Measurements from ENCODE around the gene OR2T27.

DNA sequence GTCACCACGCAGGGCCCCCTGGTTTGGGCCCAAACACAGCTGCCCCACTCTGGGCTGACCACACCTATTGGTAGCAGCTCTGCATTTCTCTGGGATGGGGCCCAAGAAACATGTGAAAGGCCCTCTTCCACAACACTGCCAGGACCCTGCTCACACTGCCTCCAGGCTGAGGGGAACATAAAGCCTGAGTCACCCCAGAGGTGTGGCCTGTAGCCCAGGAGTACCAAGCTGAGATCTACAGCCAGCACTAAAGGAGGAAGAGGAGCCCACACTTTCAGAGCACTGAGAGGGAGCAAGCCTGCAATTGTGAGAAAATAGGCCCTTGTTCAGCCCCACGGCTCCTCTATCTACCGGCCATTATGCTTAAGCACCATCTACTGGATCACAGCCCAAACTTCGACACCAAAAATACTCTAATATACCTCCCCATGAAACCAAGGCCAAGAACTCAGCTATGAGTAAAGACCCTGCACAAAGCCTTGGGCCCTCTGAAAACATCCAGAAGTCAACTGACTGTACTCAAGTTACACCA is 43.4 kb downstream of the OR2T27 start:
- TF ChIP-seq, protein P1, sequence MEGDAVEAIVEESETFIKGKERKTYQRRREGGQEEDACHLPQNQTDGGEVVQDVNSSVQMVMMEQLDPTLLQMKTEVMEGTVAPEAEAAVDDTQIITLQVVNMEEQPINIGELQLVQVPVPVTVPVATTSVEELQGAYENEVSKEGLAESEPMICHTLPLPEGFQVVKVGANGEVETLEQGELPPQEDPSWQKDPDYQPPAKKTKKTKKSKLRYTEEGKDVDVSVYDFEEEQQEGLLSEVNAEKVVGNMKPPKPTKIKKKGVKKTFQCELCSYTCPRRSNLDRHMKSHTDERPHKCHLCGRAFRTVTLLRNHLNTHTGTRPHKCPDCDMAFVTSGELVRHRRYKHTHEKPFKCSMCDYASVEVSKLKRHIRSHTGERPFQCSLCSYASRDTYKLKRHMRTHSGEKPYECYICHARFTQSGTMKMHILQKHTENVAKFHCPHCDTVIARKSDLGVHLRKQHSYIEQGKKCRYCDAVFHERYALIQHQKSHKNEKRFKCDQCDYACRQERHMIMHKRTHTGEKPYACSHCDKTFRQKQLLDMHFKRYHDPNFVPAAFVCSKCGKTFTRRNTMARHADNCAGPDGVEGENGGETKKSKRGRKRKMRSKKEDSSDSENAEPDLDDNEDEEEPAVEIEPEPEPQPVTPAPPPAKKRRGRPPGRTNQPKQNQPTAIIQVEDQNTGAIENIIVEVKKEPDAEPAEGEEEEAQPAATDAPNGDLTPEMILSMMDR (IDR thresholded peaks at IDR 0.05; ENCODE audit: insufficient read depth, low read length), result no peak
- TF ChIP-seq POLR2AphosphoS5 (IDR thresholded peaks at IDR 0.05; ENCODE audit: low read depth) (no peak), GABPA (IDR thresholded peaks at IDR 0.05; ENCODE audit: low read depth) (no peak)
- TF ChIP-seq, protein P2, sequence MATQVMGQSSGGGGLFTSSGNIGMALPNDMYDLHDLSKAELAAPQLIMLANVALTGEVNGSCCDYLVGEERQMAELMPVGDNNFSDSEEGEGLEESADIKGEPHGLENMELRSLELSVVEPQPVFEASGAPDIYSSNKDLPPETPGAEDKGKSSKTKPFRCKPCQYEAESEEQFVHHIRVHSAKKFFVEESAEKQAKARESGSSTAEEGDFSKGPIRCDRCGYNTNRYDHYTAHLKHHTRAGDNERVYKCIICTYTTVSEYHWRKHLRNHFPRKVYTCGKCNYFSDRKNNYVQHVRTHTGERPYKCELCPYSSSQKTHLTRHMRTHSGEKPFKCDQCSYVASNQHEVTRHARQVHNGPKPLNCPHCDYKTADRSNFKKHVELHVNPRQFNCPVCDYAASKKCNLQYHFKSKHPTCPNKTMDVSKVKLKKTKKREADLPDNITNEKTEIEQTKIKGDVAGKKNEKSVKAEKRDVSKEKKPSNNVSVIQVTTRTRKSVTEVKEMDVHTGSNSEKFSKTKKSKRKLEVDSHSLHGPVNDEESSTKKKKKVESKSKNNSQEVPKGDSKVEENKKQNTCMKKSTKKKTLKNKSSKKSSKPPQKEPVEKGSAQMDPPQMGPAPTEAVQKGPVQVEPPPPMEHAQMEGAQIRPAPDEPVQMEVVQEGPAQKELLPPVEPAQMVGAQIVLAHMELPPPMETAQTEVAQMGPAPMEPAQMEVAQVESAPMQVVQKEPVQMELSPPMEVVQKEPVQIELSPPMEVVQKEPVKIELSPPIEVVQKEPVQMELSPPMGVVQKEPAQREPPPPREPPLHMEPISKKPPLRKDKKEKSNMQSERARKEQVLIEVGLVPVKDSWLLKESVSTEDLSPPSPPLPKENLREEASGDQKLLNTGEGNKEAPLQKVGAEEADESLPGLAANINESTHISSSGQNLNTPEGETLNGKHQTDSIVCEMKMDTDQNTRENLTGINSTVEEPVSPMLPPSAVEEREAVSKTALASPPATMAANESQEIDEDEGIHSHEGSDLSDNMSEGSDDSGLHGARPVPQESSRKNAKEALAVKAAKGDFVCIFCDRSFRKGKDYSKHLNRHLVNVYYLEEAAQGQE (IDR thresholded peaks at IDR 0.05; ENCODE audit: insufficient replicate concordance, low read depth), result no peak
